Subcutaneous adipose tissue (tissue), 4 donors: ENCODE measurements around the gene SLC5A10. TPM values are rescaled to one million over a fixed set of nuclear protein-coding genes. Genes with fewer than 3 reads are reported as not detected.

ENCODE experiments used
- total RNA-seq, 4 donors: library from RNA; depleted of rRNA; stranded (reverse); fragments of >200 nt; gene quantifications; one replicate each; pipeline ENCODE4 v1.1.0, GENCODE V29; 2016
- TF ChIP-seq, protein P1 (sequence below): fragments of 450-650 bp; IDR thresholded peaks from one replicate; pipeline ENCODE4 v1.5.1; 2016; ENCODE audit warnings: low read depth, mild to moderate bottlenecking, control low read depth, antibody characterized with exemption, moderate library complexity

The SLC5A10 gene
- under 1 TPM in 1 of 4 donors, not detected in 3; 0.19 TPM for total RNA-seq

DNA sequence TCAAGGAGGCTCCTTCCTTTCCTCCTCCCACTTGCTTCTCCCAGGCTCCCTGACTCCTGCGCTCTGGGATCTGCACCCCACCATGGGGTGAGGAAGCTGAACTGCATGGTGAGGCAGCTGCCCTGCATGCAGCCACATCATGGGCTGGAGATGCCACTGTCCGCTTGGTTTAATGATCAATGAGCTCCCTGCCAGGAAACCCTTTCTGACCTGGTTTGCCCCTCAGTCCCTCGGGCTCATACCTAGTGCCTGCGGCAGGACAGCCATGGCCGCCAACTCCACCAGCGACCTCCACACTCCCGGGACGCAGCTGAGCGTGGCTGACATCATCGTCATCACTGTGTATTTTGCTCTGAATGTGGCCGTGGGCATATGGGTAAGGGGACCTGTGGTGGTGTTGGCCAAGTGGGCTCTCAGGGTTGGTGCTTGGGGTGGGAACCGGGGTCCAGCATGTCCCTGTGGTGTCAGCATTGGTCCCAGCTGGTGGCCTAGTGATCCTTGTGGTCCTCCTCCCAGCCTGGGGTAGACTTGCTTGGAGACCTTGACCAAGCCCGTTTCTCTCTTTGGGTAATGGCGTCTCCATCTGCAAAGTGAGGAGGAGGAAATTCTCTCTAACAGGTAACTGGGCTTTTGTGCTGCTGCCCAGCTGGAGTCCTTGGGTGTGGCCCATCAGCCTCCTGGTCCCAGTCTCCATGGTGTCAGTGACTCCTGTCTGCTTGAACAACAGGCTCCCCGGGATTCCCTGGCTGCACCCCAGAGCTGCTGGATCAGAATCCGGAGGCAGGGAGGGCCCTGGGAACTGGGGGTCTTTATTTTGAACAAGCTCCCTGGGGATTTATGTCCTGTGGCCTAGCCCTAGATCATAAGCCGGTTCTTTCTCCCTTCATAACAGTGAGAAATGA is at the start of gene SLC5A10:
TSS of gene SLC5A10 (plus strand) at position 225 of the 902 bp plus-strand sequence. CDS start at position 266, 41 bp downstream.
- TF ChIP-seq, protein P1, sequence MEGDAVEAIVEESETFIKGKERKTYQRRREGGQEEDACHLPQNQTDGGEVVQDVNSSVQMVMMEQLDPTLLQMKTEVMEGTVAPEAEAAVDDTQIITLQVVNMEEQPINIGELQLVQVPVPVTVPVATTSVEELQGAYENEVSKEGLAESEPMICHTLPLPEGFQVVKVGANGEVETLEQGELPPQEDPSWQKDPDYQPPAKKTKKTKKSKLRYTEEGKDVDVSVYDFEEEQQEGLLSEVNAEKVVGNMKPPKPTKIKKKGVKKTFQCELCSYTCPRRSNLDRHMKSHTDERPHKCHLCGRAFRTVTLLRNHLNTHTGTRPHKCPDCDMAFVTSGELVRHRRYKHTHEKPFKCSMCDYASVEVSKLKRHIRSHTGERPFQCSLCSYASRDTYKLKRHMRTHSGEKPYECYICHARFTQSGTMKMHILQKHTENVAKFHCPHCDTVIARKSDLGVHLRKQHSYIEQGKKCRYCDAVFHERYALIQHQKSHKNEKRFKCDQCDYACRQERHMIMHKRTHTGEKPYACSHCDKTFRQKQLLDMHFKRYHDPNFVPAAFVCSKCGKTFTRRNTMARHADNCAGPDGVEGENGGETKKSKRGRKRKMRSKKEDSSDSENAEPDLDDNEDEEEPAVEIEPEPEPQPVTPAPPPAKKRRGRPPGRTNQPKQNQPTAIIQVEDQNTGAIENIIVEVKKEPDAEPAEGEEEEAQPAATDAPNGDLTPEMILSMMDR: no peak

DNA sequence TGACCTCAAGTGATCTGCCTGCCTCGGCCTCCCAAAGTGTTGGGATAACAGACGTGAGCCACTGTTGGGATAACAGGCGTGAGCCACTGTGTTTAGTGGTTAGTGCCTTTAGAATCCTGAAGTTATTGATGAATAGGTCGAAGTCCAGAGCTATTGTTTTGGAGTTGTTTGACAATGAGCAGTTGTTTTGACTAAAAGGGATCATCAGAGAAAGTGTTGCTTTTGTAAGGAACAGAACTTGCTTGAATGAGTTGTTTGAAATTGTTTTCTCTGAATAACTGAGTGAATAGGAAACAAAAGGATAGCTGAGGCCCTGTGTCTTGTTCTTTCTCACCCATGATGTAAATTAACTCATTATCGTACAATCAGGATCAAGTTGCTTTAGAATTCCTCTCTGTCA is 47.5 kb upstream of the SLC5A10 start:
- TF ChIP-seq, protein P1: no peak

DNA sequence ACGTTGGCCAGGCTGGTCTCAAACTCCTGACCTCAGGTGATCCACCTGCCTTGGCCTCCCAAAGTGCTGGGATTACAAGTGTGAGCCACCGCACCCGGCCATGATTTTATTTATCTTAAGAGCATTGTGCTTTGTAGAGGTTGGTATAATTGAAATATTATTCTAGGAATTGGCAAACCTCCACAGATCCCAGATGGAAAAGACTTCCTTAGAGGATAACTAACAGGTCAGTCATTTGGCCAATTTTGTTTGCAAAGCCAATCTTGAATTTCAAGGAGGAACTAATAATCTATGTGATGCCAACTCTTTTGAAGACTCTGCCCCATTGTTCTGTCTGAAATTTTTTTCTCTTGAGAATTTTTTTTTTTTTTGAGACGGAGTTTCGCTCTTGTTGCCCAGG is 46.7 kb upstream of the SLC5A10 start:
- TF ChIP-seq, protein P1: no peak

DNA sequence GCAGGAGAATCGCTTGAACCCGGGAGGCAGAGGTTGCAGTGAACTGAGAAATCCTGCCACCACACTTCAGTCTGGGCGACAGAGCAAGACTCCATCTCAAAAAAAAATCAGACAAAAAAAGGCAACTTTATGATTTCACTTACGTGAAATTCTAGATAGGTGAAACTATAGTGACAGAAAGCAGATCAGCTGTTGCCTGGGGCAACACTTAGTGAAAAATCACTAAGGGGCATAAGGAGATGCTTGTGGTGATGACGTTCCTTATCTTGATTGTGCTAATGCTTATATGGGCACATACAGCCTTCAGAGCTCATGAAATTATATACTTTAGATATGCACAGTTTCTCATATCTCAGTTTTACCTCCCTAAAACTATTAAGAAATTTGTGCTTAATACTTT is 41.6 kb upstream of the SLC5A10 start:
- TF ChIP-seq, protein P1: no peak

DNA sequence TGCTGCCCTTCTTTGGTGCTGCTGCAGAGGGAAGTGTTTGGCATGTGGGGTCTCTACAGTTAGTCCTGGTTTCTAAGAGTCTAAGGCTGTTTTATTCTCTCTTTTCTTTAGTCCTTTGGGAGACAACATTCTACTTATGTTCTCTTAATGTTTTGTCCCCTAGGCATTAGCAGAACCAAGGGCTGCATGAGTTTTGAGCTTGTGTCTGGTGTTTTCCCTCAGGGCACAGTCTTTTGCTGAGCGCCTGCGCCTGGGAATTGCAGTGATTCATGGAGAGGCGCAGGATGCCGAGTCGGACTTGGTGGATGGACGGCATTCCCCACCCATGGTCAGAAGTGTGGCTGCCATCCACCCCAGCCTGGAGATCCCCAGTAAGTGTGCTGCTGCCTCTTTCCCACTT is 41.1 kb upstream of the SLC5A10 start:
- TF ChIP-seq, protein P1: no peak

DNA sequence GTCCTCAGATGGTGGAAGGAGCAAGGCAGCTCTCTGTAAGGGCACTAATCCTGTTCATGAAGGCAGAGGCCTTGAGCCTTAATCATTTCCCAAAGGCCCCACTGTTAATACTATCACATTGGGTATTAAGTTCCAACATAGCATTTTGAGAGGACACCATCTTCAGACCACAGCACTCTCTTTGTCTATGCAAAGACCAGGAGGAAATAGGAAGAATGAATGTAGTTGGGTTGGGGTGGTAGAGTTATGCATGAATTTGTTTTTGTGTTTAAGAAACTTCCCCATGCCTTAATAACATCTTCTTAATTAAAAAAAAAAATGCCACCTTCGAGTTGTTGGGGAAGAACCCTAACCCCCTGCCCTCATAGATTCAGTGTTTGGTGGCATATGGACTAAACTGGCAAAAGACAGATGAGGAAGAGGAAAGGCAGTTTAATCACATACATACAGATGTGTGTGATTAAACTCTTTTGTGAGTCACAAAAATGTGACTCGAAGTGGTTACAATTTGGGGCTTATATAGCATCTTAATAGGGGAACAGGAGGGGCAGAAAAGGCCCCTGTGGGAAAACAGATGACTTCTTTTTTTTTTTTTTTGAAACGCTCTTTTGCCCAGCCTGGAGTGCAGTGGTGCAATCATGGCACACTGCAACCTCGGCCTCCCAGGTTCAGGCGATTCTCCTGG is 35.0 kb upstream of the SLC5A10 start:
- TF ChIP-seq, protein P1: no peak

DNA sequence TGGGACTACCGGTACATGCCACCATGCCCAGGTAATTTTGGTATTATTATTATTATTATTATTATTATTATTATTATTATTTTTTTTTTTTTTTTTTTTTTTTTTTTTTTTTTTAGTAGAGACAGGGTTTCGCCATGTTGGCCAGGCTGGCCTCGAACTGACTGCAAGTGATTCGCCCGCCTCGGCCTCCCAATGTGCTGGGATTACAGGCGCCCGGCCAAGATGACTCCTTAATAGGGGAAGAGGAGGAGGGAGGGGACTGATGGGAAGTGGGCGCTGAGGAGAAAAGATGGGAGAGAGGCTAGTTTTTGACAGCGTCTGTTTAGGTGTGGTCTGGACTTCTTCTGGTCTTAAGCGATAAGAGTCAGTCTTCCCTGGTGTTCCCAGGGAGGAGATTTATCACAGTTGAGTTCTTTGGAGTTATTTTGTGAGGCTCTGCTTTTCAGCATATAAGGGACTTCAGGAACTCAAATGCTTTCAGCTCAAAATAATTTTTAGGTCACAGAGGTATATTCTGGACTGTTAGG is 34.4 kb upstream of the SLC5A10 start:
- TF ChIP-seq, protein P1: no peak
